Stimulated activated CD4-positive, alpha-beta T cell treated with anti-CD3 and anti-CD28 coated beads, Interleukin-2, amount 100 ng/mL, for 24 hours (primary cell): ENCODE measurements around the gene UBE2R2.
"Not testable (repeated sequence)": the region's sequence is repeated elsewhere in the genome, so short reads cannot be mapped to it uniquely, and the experiment has no call there.

ENCODE experiments used
- DNase-seq, 2 donors: peaks; one replicate each; pipeline ENCODE4 v3.0.0-alpha.2; 2020

UBE2R2 gene, protein sequence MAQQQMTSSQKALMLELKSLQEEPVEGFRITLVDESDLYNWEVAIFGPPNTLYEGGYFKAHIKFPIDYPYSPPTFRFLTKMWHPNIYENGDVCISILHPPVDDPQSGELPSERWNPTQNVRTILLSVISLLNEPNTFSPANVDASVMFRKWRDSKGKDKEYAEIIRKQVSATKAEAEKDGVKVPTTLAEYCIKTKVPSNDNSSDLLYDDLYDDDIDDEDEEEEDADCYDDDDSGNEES

DNA sequence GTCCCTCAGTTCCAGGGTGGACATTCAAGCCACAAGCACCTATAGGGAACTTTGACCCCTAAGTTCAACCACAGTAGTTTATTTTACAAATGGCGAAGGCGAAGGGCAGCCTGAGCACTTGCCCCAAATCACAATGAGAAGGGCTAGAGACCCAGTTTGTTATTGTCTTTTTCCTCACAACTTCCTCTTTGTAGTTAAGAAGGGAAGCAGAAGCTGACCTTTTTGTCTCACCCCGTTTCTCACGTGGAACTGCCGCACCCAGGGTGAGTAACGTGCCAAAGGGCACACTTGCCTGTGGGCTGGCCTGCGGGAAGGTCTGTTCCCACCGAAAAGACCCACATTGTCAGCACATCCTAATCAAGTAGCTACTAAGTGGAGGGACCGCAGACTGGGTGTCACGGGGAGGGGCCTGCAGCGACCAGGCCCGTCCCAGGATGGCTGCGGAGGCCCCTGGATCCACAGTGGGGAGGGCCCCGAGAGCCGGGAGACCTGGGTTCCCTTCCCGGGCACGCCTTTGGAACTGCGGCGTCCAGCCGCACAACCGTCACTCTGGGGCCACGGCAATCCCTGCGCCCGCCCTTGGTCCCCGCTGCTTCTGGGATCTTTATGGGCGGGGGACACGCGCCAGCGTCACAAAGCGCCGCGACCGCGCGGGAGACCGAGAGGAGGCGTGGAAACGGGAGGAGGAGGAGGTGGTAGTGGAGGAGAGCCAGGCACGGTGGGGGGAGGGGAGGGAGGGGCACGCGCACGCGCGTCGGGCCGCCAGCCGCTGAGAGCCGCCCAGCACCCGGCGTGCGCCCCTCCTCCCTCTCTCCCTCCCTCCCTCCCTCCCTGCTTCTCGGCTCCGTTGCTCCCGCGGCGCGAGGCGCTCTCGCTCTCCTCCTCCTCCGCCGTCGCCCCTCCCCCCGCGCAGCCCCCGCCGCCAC, at the start of gene UBE2R2:
UBE2R2 (plus strand) TSS at position 834 of the 926 bp plus-strand sequence. CDS start 598 bp downstream, outside the sequence.
- DNase-seq: peak; percentile 91 to 92

DNA sequence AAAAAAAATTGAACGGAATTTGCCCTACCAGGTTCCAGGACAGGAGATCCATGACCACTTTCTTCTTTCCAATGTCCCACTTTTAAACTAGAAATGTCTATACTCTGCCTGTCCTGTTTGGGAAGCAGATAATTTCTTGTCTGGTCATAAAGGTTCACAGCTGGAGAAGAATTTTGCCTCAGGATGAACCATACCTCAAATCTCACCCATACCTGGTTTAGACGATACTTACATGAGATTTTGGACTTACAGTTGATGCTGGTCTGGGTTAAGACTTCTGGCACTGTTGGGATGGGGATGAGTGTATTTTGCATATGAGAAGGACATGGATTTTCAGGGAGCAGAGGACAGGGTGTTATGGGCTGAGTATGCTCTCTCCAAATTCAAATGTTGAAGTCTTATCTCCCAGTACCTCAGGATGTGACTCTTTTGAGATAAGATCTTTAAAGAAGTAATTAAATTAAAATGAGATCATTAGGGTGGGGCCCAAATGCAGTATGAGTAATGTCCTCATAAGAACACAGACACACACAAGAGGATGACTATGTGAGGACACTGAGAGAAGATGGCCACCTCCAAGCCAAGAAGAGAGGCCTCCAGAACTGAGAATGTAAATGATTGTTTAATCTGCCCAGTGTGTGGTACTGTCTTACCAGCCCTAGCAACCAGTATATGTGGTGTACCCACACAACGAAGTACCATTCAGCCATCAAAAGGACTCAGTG, 46.6 kb upstream of the UBE2R2 start:
- not testable (repeated sequence) for DNase-seq

DNA sequence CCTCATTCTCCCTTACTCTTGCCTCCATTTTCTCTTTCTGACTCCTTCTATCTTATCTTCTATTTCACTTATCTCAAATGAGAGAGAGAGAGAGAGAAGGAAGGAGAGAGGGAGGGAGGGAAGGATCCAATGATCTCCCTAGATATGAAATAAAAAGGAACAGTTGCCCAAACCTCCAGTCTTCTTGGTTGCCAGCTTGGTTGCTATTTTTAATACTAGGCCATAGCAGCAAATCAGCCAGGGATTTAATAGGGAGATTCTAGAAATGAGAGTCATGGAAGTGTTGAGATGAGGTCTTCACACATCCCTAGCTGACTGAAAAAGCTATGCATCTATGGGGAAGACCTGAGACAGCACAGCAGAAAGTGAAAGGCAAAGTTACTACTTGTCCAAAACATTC, 43.8 kb upstream of the UBE2R2 start:
- not testable (repeated sequence) for DNase-seq

DNA sequence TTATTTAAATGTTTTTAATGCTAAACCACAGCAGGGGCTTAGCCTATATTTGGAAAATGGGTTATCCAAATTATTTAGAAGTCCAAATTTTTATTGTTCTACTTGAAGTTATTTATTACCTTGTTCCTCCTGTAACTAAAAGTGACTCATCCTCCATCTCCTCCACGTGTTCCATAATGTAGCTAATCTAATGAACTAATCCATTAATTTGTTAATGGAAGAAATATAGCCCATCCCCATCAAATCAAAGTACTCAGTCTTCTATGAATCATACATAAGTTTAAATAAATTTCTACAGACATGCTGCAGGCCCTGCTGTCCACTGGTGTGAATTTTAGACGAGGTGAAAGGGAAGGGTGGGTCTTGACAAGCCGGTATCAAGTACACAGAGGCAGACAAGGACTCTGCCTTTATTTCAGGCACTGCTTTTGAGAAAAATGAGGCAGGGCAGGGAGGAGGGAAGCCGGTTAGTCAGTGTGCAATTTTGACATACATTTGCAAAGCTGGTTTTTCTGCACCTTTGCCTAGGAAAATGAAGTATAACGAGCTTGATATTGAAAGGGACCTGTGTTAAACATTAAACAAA, 42.8 kb upstream of the UBE2R2 start:
- not testable (repeated sequence) for DNase-seq

DNA sequence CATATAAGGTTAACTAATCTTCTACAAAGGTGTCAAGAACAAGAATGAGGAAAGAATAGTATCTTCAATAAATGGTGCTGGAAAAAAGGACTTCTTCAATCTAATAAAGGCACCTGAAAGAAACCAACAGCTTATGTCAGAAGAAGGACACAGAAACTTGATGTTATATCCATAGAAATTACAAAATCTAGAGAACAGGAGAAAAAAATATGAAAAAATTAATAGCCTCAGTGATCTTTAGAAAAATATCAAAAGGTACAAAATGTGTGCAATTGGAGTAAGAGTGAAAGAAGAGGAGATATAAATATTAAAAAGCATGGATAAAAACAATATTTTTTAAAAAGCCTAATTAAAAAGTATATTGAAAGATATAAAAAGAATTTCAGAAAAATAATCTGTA, 40.4 kb upstream of the UBE2R2 start:
- DNase-seq: no peak

DNA sequence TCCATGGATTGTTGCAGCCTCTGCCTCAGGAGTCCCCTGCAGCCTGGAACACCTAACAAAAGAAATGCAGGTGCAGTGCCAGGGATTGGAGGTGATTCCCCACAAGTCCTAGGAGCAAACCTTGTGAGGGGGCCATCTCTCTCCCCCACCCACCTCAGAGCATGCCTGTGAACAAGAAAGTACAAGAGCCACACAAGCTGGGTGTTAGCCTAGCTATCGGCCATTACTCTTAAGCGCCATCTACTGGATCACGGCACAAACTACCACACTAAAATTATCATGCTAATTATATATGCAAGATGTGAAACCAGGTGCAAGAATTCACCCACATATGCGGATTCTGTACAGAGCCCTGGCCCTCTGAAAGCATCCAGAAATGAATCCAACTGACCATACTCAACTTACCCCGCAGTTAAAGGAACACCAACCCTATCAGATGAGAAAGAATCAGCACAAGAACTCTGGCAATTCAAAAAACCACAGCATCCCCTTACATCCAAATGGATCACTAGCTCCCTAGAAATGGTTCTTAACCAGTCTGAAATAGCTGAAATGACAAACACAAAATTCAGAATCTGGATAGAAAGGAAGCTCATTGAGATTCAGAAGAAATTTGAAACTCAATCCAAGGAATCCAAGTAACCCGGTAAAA, 38.1 kb upstream of the UBE2R2 start:
- DNase-seq: peak; percentile 36 to 54

DNA sequence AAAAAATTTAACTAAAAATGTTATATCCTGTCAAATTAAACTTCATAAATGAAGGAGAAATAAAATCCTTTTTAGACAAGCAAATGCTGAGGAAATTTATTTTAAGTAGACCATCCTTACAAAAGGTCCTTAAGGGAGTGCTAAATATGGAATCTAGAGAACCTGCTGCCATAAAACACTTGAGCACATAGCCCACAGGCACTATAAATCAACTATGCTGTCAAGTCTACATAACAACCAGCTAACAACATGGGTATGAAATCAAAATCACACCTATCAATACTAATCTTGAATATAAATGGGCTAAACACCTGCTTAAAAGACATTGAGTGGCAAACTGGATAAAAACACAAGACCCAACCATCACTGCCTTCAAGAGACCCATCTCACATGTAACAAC, 36.7 kb upstream of the UBE2R2 start:
- no peak for DNase-seq

DNA sequence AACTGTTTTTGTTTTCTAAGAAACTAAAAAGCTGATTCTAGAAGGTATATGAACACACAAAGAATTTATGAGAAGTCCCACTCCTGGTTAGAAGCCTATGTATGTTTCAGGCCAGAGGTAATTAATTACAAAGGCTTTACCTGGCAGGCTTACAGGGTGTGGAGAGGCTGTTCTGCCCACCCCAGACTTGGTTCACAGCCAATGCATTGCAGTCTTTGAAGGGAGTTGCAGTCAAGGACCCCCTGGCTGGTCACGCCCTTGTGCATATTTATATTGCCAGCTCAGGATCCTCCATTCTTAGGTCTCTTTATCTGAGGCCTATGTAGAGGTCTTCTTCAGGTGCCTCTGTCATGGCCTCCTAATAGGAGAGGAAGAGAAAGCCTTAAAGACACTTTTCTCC, 35.2 kb upstream of the UBE2R2 start:
- DNase-seq: no peak

DNA sequence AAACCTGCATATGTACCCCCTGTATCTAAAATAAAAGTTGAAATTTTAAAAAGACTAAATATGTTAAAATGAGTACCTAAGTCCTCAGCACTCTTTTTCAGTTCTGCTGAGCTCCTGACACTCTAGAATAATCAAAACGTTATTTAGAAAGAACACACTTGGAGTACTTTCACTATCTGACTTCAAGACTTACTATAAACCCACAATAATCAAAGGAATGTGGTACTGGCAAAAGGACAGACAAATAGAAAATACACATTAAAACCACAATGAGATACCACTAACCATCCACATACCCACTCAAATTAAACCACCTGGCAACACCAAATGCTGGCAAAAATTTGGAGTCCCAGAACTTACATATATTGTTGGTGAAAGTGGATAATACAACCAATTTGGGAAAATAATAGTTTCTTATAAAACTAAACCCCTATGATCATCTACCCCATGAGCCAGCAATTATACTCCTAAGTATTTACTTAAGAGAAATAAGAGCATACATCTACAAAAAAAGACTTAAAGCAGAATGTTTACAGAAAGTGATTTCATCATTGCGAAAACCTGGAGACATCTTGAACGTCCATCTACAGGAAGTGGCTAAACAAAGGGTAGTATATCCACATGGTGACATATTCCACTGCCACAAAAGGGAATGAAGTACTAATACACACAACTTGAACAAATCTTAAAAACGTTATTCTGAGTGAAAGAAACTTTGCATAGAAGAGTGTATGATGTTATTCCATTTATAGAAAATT, 34.4 kb upstream of the UBE2R2 start:
- no peak for DNase-seq

DNA sequence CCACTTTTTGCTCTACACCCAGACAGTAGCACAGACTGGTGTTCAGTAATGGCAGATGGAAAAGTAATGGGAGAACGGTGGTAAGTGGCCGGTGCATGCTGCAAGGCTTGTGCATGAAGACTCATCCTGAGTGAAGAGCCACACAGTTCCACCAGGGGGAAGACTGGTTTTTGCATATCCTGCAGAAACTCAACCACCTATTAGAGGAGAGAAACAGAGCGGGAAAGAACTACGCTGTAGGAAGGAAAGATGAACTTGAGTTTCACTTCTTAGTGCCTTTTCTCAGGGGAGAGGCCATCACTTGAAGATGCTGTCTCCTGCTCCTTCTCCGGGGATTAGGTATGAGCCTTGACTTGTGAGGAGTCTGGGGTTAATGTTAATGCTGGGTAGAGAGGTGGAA, 31.0 kb upstream of the UBE2R2 start:
- no peak for DNase-seq

DNA sequence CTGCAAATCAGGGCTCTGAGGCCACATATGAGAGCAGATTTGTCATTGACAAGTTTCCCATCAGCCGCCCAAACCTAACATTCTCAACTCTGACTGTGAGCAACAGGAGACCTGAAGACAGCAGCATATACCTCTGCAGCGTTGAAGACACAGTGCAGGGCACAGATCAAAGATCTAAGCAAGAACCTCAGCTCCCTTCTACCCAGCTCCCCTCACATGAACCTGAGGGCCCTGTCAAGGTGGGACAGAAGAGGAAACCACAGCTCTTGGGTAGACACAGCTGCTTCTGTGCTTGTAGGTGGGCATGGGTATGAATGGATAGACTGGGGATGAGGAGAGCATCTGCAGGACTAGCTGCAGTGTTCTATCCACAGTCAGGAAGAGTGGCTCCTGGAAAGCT, 30.3 kb upstream of the UBE2R2 start:
- DNase-seq: no peak

DNA sequence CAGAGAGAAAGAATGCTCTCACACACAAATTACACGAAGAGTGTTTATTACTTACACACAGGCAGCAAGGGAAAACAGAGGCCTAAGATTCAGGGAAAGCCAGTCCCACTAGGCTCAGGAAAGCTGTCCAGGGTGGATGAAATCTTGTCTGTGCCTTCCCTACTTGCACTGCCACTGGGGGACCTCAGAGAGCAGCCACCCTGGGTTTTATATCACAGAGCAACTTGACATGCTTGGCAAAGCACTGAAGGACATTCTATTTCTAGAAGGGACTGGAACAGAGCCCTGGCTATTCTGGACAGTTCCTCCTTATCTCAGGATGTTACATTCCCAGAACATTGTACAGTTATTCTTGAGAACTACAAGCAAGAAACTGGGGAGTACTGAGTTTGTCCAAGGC, 29.1 kb upstream of the UBE2R2 start:
- no peak for DNase-seq

DNA sequence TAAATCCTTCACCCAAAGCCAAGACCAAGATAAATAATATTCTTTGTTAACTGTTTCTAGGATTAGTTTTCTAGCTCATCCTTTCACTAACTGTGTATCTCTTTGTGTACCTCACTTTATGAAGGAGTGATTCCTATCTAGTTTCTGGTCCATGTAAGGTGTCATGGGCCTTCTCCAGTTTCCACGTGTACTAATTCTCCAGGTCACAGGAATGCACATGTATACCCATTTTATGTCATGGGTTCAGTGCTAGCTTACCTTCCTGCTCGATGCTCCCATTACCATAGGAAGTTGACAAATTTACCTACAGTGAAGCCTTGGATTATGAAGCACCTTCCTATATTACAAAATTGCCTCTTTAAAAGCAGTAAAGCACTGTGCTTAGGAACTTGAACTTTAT, 27.5 kb upstream of the UBE2R2 start:
- DNase-seq: not testable (repeated sequence)

DNA sequence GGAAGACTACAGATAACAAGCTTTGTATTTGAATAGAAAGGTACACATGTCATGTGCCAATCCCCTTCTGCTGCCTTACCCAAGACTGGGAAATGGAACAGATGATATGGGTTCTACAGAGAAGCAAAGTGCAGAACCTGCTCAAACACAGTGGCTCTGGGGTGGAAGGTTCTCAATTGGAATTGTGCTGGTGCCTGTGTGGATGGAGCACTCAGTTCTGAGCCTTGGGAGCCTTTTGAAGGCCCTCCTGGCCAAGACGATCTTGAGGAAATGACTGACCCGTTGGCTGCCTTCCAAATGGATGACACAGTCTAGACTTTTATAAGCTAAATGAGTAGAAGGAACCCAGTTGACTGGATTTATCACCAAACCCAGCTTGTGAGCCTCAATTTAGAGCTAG, 25.8 kb upstream of the UBE2R2 start:
- DNase-seq: no peak

DNA sequence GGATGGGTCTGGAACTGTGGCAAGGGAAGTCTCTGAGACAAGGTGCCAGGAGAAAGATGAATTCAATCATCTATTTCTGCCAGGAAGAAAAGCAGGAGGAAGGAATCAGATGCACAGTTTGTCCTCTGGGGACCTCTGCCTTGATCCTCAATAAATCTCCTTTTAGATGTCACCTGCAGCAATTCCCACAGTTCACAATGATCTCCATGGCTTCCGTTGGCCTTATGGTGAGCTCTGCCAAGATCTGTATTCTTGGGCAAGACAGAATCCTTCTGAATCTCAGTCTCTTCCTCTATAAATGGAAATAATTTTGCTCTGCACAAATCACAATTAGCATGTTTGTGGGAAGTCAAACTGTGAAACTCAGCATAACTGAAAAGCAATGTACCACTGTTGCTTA, 23.5 kb upstream of the UBE2R2 start:
- DNase-seq: not testable (repeated sequence)

DNA sequence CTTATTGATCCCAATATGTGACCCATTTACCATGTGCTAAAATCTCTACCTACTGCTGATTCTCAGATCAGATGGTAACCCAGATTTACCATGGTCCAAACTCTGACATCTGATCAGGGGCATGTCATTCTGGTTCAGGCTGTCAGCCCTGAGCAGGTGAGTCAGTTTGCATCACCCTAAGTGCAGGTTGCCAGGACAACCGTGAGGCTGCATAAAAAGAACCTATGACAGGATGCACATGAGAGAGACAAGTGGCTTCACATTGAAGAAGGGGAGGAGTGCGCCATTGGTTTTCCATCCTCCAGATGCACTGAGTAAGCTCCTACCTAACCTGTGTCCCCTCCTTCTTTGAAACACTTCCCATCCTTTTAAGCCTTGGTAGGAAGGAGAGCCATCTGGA, 22.4 kb upstream of the UBE2R2 start:
- no peak for DNase-seq

DNA sequence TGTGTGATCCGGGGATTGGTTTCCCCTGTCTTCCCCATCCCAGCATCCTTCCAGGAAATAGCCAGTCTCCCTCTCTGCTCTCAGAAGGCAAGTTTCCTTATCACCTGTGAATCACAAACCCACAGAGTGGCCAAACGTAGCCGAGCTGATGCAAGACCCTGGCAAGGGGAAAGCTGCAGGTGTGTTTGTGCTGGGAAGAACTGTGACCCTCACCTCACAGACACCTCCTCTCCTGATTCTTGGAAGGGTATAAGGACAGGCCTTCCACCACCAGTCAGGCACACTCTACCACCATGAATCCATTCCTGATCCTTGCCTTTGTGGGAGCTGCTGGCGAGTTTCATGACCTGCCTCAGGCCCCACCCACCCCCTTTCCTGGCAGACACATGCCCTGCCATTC, 21.7 kb upstream of the UBE2R2 start, which contains the start of gene PRSS3:
PRSS3 (plus strand) TSS at position 281 of the 400 bp plus-strand sequence; CDS start at position 294, 13 bp downstream.
- DNase-seq: no peak

DNA sequence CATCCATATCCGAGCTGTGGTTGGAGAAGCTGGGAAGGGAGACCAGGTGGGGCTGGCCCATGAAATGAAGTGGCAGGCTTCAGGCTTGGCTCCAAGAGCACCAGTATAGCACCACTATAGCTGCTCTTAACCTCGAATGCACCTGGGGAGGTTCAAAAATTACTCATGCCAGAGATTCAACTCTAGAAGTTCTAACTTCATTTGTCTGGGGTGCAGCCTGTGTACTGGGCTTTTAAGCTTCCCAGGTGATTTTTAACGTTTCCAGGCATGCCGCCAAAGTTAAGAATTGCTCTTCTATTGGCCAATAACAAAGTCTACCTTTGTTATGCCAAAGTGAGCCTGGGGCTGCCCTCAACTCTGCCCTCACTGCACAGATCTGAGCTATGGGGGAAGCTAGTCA, 21.1 kb upstream of the UBE2R2 start:
- DNase-seq: no peak

DNA sequence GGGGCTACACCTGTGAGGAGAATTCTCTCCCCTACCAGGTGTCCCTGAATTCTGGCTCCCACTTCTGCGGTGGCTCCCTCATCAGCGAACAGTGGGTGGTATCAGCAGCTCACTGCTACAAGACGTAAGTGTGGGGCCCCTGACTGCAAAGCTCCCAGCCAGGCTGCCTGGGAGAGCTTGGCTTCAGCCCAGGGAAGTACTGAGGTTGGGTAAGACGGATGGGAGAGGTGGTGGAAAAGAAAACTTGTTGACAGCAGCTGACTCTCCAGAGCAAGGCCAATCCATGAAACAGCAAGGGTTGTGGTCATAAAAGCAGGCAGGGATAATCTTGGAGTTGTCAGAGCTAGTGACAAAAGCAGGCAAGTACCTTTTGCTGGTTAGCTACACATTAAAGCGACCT, 20.3 kb upstream of the UBE2R2 start:
- not testable (repeated sequence) for DNase-seq

DNA sequence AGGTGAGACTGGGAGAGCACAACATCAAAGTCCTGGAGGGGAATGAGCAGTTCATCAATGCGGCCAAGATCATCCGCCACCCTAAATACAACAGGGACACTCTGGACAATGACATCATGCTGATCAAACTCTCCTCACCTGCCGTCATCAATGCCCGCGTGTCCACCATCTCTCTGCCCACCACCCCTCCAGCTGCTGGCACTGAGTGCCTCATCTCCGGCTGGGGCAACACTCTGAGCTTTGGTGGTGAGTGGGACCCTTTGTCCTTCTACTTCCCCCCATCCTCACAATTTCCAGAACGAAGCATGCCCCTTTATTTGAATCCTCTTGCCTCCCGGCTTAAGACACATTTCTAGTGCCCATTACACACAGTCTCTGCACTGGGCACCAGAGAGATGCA, 19.1 kb upstream of the UBE2R2 start:
- no peak for DNase-seq

DNA sequence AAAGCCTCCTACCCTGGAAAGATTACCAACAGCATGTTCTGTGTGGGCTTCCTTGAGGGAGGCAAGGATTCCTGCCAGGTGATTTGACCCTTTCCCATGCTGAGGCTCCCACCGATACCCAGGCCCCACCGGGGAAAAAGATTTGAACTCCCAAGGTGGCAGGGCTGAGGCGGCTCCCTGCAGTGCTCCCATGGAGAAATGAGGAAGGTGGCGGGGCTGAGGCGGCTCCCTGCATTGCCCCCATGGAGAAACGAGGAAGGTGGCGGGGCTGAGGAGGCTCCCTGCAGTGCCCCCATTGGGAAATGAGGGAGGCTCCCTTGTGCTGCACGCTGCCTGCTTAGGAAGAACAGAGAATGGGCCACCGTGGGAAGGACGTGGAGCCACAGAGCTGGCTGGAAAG, 18.4 kb upstream of the UBE2R2 start:
- DNase-seq: no peak
